HG02678 (cell line): Measurements from ENCODE around the gene SEMA7A.
"Not testable (repeated sequence)": the region's sequence is repeated elsewhere in the genome, so short reads cannot be mapped to it uniquely, and the experiment has no call there.

ENCODE experiments used
- ATAC-seq: cut with Tn5 transposase; IDR thresholded peaks from one replicate; pipeline ENCODE4 v1.9.1; 2021; ENCODE audit warnings: mild to moderate bottlenecking, moderate library complexity; ENCODE audit not compliant: unreplicated experiment

The SEMA7A gene

DNA sequence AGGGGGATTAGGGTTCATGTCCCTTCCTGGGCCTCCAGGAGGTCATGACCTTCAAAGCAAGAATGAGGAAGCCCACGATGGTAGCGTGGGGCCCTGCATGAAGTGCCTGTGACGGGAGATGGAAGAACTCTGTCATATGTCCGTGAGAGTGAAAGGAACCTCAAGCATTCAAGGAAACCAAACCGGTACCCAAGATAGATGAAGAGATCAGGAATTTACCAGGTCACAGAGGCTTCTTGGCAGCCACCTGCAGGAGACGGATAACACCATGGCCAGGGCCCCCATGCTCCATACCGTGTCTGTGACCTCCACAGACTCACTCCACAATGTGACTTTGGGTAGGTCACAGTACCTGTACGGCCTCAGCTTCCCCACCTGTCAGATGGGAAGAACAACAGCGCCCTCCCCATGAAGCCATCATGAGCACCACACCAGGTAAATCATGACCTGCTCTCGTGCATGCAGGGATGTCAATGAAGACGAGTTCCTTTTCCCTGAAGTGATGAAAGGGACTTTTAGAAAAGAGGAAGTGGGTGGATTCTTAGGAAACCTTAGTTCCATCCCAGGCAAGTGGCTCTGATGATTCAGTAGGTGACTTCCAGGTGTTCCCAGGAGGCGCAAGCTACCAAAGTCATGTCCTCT, 43.0 kb downstream of the SEMA7A start:
- ATAC-seq, result no peak

DNA sequence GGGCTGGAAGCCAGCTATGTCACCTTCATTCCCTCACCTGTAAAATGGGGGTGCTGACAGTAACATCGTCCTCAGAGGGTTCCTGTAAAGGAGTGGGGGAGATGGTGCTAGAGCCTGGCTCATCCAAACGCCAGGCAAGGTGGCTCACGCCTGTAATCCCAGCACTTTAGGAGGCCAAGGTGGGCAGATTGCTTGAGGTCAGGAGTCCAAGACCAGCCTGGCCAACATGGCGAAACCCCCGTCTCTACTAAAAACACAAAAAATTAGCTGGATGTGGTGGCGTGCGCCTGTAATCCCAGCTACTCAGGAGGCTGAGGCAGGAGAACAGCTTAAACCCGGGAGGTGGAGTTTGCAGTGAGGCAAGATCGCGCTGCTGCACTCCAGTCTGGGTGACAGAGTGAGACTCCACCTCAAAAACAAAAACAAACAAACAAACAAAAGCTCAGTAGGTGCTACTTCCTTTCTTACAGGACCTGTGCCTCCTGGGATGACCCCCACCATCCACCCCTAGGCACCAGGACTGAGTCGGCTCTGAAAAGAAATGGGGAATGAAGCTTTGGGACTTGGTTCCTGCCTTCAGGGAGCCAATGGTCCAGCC, 43.6 kb downstream of the SEMA7A start:
- not testable (repeated sequence) for ATAC-seq

DNA sequence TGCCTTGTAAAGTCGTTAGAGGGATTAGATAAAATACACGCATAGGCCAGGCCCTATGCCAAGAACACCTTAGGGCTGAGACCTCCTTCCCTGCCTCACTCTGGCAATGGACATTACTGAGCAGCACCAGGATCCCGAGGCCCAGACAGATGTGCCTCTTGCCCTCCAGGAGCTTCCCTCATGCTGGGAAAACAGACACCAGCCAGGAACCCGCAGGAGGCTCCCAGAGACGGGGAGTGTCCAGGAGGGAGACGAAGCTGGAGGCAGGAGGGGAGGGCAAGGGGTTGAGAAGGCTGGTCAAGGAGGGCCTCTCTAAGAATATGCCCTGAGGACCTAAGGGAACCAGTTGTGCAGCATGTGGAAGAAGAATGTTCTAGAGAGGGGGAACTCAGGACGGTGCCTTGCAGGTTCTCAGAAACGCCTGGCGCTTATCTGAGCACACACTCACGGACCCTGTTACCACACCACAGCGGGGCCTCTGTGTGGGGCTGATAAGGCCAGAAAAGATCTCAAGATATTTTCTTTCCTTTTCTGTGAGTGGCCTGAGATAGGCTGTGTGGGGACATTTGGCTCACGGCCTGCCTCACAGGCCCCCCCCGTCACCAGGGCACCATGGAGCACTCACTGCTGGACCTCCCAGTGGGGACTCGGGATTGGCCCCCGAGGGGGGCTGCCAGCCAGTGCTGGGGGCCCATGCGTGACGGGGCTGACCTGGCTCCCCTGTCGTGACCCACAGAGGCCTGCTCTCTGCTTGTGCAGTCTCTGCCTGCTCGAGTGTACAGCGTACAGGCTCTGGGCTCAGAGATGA, 44.3 kb downstream of the SEMA7A start:
- ATAC-seq, result no peak

DNA sequence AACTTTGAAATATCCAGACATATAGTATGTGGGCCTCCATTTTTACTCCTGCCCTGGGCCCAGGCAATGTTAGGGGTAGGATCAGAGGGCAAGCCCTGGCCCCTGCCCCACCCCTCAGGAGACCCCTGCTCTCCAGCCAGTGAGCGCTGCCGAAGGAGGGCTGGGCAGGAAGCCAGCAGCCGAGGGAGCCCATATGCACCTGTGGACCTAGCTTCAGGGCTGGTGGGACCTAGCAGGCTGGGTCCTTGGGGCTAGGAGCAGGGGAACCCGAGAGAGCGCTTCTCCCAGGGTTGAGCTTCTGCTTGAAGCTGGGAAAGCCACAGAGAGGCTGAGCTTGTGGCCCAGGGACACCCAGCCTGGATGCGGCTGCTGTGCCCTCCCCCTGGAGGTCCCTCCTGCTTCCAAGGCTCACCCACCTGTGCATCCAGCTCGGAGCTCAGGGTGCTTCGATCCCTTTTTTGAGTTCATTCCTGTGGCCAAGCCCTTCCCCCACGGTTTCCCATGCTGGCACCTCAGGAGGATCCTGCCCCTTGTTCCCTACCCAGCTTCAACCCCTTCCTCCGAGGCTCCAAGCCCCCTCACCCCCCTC, 45.3 kb downstream of the SEMA7A start:
- no peak for ATAC-seq

DNA sequence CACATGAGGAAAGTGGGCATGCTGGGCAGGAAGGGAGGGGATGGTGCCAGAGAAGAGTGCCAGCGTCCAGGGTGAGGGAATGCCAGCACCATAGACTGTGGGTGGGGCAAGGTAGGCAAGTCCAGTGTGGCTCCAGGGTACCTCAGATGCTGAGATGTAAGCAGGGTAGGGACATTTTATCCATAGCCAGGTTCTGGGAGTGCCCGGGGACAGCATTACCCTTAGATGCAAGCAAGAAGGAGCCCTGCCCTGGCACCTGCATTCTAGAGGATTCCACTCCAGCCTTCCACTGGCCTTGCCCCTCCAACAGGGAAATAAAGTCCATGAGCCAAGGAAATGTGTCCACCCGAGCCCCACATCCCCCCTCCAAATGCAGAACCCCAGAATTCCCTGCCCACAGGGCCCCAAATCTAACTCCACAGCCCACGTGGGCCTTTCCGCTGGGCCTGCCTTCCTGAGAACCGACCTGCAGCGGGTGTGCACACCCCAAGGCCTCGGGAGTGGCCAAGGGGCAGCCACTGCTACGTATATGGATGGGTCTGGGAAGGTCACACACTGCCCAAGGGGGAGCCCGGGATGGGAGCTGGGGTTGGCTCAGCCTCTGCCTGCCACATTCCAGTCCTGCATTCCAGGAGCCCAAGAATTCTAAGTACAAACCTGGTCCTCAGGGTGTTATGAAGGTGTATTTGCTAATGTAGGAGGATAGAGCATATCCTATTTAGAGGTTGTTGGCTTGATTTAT, 46.0 kb downstream of the SEMA7A start:
- ATAC-seq, result no peak

DNA sequence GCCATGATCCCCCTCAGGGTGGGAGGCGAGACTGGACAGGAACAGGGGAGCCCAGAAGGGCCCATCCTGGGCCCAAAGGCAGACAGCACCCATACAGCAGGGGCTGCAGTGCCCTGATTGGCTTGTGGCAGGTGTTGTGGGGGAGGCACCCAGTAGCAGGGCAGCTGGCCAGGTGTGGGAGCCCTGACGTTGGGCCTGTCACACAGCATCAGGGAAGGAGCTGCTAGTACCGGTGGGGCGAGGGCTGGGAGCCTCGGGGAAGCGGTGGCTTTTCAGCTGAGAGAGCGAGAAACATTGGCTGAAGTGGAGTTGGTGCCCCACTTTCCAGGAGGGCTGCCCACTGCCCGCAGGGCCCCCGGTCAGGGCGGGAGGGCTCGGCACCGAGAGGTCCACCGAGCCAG, 46.6 kb downstream of the SEMA7A start:
- ATAC-seq, result no peak

DNA sequence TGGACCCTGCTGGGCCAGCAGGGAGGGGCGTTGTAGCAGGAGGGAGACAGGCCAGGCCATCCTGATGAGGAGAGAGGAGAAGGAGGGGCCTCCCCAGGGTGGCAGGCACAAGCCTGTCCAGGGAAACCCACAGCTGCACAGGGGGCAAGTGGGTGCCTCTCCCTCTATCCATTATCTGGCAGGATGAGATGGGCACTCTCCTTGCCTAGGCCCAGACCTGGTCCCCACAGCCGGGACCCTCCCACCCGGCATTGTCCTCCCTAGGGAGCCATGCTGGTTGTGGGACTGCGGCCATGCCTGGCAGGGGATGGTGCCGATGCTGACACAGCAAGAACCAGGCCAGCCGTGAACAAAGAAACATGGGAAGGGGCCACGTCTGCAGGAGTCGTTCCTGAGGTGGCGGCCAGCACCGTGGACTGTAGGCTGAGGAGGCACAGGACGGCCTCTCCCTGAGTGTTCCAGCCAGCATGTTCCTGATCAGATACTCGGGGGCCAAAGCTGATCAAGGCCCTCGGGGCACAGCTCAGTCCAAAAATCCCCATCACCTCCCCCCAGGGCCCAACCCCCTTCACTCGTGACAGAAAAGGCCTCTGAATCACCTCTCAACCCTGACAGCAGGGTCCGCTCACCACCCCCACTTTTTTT, 47.1 kb downstream of the SEMA7A start:
- no peak for ATAC-seq

DNA sequence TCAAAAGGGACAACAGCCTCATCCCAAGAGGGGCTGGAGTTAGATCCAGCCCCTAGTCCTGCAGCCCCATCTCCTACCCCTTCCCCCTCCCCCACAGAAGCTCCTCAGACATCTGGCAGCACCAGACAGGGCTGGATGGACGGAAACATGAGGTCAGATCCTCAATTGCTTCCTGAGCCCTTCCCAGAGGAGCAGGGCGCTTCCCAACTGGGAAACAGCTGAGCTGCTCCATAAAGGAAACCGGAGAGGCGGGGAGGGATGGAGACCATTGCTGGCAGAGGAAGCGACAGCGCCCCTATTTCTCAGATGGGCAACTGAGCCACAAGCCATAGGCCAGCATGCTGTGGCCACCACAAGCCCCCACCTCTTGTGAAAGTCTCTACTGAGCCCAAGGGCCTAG, 48.0 kb downstream of the SEMA7A start:
- ATAC-seq, result no peak

DNA sequence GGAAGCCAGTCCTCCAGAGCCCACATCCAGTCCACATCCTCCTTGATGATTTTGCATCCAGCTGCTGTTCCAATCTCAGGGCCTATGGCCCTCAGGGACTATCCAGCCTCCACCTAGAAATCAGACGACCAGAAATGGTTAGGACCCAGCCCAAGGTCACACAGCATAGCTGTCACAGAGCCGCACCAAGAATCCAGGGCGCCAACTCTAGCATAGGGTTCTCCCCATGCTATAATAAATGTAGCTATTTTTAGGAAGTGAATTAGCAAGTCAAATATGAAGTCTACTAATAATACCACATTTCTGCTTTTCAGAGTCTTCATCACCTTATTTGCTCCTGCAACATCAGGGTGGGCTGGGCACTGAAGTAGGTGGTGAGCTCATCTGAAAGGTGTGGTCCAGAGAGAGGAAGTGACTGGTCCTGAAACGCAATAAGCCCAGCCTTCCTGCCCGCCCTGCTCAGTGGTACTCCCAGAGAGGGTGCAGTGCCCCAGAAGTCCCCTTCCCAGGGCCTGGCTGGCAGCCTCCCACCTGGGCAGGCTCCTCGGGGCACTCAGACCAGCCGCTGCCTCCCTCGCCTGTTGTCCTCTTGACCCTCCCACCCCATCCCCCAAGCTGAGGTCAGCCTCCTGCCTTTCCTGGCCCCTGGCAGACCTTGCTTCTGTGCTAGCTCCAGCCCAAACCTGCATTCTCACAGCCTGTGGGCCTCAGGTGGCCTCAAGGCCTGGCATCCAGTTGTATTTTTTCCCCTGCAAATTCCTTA, 48.7 kb downstream of the SEMA7A start:
- peak; percentile 65 for ATAC-seq

DNA sequence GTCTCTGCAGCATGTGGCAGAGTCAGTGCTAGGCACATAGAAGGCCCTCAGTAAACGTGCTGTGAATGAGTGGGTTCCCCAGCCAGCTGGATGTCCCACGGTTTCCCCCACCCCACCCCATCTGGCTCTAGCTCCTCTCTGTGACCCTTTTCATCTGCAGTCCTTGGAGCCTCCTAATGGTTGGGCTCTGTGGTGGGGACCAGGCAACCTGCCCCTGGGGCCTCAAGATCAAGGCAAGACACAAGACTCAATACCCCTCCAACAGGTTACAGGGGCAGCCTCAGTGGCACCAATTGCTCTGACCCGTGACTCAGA, 49.2 kb downstream of the SEMA7A start:
- no peak for ATAC-seq

DNA sequence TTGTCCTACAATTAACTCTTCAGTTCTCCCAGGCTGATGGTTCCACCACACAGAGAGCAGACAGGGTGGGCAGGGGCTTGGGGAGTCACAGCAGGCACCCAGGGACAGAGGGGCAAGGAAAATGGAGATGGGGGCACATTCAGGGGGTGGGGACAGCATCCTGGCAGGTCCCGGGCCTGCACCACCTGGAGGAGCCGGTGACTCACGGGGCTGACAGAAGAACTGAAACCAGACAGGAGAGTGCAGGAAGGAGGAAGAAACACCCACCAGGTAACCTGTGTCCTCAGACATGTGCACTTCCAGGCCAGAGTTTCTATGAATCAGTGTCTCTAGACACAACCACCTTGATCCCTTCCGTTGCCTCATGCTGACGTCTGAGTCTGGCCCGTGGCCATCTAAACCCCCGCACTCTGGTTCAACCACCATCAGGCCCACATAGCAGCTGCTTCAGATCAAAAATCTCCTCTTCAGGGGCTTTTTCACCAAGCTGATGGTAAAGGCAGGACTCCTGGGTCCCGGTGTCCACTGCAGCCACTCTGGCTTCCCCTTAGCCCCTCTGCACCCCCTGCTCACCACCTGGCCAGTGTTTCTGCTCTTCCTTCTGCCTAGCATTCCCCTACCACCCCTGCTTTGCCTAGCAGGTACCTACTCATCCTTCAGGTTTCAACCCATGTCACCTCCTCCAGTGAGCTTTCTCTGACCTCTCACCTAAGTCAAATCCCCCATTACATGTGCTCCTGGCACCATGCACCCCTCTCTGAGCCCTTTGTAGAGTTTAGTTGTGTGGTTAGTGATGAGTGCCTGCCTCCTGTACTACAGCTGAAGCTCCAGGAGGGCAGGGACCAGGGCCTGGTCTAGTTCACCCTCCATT, 49.8 kb downstream of the SEMA7A start:
- peak; percentile 53 for ATAC-seq

DNA sequence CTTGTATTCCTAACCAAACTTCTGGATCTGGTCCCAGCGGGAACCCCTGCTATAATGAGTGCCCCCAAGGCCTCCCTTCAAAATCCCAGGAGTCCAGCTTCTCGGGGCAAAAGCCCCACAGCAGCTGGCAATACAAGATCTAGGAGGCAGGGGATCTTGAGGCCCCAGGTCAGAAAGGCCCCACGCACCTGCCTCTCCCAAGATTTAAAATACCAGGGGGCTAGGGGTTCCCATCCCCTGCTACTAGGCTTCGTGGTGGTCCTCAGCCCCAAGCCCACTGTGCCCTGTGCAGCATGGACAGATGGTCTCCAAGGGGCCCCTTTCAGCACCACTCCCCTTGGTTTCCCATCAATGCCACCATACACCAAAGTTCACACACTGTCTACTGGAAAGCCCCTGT, 50.5 kb downstream of the SEMA7A start:
- no peak for ATAC-seq

DNA sequence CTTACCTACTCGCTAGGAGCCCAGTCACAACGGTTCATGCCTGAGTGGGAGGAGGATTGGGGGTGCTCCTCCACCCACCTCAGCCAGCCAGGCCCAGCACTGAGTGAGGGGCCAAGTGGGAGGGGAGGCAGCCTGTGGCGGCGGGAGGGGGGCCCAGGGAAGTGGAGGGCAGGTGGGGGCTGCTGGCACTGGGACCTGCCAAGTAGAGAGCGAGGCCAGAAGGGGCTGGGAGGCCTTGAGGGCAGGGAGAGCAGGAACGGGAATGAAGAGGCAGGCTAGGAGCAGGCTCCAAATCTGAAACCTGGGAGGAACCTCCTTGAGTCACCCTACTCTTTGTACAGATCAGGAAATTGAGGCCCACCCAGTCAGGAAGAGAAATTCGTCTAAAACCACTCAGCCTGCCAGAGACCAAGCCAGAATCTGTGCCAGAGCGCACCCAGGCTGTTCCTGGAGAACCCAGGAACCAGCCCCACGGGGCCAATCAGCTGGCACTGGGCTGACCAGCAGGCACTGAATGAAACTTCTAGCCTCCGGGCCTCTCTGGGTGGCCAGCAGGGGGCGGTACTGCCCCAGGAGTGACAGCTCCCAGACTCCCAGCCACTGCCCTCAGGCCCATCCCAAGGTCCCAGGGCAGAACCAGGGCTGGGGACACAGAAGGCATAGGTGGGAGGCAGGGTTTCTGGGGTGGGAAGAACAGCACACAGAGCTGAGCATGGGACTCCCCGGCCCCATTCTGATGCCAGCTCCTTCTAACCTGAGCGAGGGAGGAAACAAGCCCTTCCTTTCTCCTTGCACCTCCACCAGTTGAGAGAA, 51.5 kb downstream of the SEMA7A start:
- peak; percentile 32 for ATAC-seq

DNA sequence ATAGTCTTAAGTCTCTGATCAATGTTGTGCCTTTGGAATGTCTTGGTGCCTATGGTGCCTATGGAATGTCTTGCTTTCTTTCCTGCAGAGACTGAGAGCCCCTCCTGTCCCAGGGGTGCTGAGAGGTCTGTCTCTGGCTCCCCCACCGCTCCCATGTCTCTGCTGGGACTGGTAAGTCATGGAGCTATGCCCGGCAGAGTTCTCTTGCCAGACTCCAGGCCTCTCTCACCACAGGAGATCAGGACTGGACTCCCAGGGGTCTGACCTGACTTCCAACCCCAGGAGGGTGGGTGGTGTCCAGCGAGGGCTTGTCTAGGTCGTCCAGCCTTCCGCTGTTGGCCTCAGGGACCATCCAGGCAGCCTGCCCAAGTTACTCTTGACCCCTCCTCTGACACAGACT, 52.3 kb downstream of the SEMA7A start:
- ATAC-seq, result no peak

DNA sequence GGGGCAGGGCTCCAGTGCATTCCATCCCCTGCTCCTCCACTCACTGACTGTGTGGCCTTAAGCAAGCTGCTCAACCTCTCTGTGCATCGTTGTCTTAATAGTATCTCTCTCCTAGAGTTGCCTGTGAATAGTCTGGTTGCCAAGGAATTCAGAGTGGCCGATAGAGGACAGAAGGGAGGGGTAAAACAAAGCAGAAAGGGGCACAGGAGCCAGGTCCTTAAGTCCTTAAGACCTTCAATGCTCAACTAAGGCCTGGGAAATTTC, 52.6 kb downstream of the SEMA7A start:
- ATAC-seq, result no peak

DNA sequence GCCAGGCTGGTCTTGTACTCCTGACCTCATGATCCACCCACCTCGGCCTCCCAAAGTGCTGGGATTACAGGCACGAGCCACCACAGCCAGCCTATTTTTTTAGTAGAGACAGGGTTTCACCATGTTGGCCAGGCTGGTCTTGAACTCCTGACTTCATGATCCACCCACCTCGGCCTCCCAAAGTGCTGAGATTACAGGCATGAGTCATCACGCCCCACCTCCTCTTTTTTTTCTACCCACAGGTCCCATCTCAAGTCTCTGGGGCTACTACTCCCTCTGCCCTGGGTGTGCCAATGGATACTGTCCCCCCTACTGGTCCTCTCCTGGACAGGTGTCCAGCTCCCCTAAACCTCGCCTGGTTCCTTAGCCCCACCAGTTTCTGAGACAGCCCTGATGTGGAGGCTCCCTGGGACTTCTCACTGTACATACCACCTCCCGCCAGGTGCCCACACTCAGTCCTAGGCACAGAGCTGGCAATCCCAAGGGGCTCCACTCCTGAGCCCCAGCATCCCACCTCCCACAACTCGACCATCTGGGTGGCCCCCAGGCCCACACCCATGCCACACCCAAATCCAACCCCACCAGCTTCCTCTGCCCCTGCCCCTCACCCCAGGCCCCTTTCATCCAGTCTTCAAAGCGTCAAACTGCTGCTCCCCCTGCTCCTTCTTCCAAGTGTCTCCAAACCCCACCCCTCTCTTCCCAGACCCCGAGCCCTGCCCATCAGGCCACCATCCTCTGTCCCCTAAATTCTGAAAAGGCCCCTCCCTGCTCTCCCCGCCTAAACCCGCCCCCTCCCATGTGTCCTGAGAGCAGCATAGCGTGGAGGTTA, 53.2 kb downstream of the SEMA7A start:
- ATAC-seq, result no peak

DNA sequence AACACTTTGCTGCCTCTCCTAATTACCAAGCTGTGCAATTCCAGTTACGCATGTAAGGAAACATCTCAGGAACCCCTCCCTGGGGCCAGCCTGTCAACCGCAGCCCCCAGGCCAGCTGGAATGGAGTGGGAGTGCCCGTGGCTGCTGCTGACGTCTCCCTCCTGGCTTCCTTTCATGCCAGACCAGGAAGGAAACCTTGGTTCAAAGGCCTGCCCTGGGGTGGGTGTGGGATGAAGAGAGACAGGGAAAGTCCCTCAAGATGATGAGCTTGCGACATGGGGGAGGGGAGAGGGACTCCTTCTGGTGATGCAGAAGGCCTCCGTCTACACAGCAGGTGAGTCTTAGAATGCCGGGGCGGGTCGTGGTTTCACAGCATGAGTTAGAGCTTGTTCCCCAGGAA, 54.9 kb downstream of the SEMA7A start:
- ATAC-seq, result no peak
